GM12864 (cell line): Measurements from ENCODE around the gene CD82.

Experiments
- DNase-seq: peaks from one replicate; pipeline ENCODE4 v3.0.0-alpha.2; 2011; ENCODE audit warnings: low read depth
- H3K4me3 ChIP-seq: 2 replicates; pipeline ENCODE4 v1.5.1; 2011; ENCODE audit warnings: mild to moderate bottlenecking, low read depth, low read length, control low read depth
- TF ChIP-seq, protein P1 (sequence below): IDR thresholded peaks from 2 replicates; pipeline ENCODE4 v1.5.1; 2011; ENCODE audit warnings: low read depth, mild to moderate bottlenecking, moderate library complexity, low read length, control low read depth, inconsistent platforms; ENCODE audit errors: missing control alignments

The CD82 gene

DNA sequence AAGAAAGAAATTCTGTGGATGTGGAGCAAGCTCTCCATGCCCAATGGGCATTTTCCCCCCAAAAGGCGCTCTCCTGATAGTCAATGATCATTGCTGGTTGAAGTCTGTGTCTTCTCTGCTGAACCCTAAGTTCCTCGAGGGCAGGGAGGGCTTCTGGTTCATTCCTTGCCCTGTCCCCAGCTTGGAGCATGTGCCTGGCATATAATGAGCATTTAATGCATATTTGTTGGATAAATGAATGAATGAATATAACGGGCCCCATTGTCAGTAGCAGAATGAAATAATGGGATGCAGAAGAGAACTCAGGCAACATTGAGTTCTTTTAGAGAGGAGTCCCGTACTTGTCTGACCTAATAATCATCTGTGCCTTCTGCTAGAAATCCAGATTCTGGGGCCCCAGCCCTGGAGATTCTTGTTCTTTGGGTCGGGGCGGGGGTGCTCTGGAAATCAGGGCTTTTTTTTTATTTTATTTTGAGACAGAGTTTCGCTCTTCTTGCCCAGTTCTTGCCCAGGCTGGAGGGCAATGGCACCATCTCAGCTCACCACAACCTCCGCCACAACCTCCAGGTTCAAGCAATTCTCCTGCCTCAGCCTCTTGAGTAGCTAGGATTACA, 64.4 kb downstream of the CD82 start:
- DNase-seq = no peak
- TF ChIP-seq, protein P1, sequence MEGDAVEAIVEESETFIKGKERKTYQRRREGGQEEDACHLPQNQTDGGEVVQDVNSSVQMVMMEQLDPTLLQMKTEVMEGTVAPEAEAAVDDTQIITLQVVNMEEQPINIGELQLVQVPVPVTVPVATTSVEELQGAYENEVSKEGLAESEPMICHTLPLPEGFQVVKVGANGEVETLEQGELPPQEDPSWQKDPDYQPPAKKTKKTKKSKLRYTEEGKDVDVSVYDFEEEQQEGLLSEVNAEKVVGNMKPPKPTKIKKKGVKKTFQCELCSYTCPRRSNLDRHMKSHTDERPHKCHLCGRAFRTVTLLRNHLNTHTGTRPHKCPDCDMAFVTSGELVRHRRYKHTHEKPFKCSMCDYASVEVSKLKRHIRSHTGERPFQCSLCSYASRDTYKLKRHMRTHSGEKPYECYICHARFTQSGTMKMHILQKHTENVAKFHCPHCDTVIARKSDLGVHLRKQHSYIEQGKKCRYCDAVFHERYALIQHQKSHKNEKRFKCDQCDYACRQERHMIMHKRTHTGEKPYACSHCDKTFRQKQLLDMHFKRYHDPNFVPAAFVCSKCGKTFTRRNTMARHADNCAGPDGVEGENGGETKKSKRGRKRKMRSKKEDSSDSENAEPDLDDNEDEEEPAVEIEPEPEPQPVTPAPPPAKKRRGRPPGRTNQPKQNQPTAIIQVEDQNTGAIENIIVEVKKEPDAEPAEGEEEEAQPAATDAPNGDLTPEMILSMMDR = no peak
- no peak overlapping the region for H3K4me3 ChIP-seq

DNA sequence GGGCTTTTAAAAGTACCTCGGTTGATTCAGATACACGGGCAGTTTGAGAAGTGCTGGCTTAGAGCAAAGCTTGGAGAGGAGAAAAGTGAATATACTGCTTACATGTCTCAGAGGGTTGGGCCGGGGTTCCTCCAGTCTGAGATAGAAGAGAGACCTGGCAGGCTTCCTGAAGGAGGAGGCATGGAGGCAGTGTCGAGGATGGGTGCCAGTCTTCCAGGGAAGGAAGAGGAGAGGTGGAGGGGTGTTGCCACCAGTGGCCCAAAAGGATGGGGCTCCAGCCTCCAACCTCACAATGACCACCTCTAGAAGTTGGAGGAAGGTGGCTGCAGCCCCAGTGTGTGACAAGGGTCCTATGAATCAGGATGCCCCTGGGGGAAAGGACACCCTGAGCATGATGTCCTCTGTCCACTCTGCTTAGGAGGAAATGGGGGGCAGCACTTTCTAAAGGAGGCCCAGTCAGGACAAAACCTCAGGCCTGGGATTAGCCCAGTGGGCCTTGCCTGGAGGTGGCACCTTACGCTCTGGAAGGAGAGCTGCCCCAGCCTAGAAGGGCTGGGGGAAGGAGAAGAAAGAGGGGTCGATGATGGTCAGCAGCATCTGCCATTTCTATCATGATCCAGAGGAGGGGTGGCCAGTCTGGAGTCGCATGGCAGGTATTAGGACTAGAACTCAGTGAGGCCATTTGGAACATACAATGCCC, 65.2 kb downstream of the CD82 start:
- H3K4me3 ChIP-seq = no peak overlapping the region
- TF ChIP-seq, protein P1 = no peak
- no peak for DNase-seq

DNA sequence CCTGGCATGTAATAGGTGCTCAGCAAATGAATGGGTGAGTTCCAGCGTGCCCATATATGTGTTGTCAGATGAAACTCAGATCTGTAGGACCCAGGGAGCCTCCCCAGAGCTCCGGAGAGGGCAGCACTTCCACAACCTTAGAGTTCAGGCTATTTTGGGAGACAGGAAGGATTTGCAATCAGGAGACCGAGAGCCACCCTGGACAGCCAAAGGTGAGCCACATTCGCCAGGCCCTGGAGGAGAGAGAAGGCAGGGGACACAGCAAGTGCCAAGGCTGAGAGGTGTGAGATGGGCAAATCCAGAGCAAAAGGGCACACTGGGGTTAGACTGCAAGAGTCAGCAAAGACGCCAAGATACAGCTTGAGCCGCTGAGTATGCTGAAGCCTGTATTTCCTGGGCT, 66.4 kb downstream of the CD82 start:
- no peak for DNase-seq
- H3K4me3 ChIP-seq = no peak overlapping the region
- TF ChIP-seq, protein P1 = no peak

DNA sequence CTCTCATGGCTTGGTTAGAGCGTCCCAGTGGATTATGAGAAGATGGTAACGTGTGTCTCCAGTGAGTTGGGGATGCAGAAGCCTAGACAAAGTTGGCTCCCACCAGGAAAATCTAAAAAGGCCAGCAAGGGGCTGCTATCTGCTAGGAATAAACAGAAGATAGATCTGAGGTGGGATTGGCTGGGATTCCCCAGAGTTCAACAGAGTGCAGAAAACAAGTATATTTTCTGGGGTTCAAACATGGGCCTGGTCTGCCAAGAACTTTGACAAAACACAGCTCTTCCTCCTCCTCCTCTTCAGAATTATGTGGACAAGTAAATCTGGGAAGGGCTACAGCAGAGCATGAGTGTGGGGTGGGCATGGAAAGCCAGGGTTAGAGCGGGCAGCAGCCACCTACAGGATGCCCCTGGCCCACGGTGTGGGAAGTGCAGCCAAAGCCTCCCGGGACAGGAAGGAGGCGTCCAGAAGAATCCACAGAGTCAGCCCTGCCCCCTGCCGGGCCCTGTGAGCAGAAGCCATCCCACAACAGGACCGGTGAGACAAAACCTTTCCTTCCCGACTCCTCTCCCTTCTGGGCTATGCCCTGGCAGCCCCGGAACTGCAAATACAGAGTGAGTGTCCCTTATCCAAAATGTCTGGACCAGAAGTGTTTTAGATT, 67.1 kb downstream of the CD82 start:
- DNase-seq = no peak
- TF ChIP-seq, protein P1 = peak; percentile 70
- H3K4me3 ChIP-seq = no peak overlapping the region

DNA sequence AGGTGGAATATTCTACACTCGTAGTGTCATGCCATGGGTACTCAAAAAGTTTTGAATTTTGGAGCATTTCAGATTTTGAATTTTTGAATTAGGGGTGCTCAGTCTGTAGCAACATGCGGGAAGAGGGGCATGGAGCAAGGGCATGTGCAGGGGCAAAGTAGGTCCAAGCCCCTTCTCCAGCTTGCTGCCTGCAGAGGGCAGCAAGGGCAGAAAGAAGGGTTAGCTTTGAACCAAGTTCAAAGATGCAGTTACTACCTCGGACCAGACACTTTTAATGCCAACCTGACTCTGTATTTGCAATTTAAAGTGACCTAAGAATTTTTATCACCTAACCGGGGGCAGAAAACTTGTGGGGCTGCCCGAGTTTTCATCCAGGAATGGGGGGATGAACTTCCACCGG, 68.2 kb downstream of the CD82 start:
- H3K4me3 ChIP-seq = no peak overlapping the region
- DNase-seq = no peak
- TF ChIP-seq, protein P1 = peak; percentile 42

DNA sequence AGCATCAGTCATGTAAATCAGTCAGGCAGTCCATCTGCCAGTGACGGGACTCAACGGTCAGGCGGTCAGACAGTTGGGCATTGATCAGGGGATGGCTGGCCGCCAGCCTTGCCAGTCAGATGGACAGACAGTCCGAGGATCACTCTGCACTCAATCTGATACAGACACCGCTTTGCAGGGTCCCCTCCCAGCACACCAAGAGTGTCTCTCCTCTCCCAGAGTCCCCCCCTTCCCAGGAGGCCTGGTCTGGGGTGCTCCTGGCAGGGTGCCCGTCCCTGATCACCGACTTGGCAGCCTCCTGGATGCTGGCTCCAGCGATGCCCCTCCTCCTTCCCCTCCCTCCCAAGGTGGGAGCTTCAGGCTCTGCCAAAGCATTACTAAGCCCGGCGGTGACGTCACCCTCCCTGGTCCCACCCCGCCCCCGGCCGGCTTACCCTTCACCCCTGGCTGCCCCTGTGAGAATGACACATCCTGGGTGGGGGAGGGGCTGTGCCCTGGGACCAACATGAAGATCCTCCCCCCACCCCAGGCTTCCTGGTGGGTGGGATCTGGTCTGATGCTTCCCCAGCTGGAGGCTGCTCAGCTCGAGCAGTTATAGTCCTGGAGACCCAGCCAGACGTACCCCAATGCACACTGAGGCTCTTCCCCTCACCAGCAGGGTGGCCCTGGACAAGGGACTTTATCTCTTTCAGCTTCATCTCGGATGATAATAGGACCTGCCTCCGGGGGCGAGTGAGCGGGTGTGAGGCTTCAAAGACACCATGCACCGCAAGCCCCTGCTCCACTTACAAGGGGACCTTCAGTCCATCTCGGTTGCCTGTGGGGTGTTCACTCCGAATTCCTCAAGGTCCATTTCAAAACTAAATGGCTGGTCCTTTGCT, 69.2 kb downstream of the CD82 start:
- no peak for DNase-seq
- TF ChIP-seq, protein P1 = no peak
- H3K4me3 ChIP-seq = no peak overlapping the region
